Measurements from ENCODE around the gene FXYD5.

The FXYD5 gene

DNA sequence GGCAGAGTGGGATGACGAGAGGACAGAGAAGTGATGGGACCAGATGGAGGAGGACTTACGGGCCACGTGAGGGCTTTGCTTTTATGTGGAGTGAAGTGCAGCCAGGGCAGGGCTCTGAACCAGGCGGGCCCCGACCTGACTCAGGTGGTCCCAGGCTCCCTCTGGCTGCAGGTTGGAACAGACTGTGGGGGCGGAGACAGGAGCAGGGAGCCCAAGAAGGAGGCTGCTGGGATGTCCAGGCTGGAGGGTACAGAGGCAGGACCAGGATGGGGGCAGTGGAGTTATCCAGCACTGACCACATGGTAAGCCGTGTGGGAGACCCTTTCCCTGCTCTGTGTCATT is 2.1 kb downstream of the FXYD5 start:
- no peak for DNase-seq (ENCODE audit: low read depth)

- DNase-seq (ENCODE audit: low read depth) = no peak
Measured at GRCh38 chr19:35157431-35157830, 2.9 kb downstream of the FXYD5 start.

- no peak for DNase-seq (ENCODE audit: low read depth)
Measured at GRCh38 chr19:35159606-35160005, 5.1 kb downstream of the FXYD5 start.

- DNase-seq (ENCODE audit: low read depth) = no peak
Measured at GRCh38 chr19:35160629-35161433, 6.3 kb downstream of the FXYD5 start.

GRCh38 chr19:35161434-35161743 is 6.9 kb downstream of the FXYD5 start:
- no peak for DNase-seq (ENCODE audit: low read depth)

- DNase-seq (ENCODE audit: low read depth) = no peak
Measured at GRCh38 chr19:35162471-35163326, 8.2 kb downstream of the FXYD5 start.

GRCh38 chr19:35164418-35164817 is 9.9 kb downstream of the FXYD5 start:
- no peak for DNase-seq (ENCODE audit: low read depth)

DNA sequence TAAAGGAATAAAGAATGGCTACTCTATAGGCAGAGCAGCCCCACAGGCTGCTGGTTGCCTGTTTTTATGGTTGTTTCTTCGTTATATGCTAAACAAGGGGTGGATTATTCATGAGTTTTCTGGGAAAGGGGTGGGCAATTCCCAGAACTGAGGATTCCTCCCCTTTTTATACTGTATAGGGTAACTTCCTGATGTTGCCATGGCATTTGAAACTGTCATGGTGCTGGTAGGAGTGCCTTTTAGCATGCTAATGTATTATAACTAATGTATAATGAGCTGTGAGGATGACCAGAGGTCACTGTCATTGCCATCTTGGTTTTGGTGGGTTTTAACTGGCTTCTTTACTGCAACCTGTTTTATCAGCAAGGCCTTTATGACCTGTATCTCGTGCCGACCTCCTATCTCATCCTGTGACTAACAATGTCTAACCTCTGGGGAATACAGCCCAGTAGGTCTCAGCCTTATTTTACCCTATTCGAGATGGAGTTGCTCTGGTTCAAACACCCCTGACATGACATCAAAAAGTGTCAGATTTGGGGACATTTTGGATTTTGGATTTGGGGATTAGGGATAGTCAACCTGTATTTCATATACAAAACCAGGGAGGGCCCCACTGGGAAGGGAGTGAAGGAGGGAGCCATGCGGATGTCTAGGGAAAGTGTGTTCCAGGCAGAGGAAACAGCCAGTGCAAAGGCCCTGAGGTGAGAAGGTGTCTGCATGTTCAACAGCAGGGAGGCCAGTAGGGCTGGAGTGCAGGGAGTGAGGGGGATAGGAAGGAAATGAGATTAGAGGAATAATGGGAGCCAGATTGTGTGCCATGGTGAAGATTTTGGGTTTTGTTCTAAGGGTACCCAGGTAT is 10.9 kb downstream of the FXYD5 start:
- no peak for DNase-seq (ENCODE audit: low read depth)

- DNase-seq (ENCODE audit: low read depth) = no peak
Measured at GRCh38 chr19:35166100-35167063, 11.8 kb downstream of the FXYD5 start.

DNA sequence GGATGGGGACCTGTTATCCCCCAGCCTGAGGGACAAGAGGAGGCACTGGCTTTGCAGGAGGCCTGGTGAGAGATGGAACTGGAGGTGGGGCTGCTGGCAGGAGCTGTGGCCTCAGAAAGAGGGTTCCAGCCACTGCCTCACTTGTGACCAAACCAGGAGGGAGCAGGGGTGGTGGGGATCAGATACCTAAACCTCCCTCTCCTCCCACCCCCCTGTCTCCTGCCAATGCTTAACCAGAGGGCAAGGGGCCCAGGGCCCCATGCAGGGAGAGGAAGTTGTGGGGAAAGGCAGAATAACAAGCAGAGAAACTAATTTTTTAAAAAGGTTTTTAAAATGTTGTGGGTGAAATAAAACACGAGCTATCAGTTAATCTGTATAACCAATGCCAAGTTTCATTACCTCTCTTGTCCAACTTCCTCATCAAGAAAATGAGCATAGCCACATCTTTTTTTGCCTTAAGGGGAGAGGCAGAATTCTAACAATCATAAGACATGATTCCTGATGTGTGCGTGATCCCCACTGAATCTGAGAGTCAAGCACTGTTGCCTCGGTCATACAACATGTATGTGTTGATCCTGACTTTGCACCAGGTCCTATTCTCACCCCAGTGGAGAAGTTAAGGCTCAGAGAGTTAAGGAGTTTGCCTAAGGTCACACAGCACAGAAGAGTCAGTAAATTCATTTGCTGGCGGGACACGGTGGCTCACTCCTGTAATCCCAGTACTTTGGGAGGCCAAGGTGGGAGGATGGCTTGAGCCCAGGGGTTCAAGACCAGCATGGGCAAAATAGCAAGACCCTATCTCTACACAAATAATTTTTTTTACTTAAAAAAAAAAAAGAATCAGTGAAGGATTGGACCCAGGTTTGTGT is 12.9 kb downstream of the FXYD5 start:
- no peak for DNase-seq (ENCODE audit: low read depth)

DNA sequence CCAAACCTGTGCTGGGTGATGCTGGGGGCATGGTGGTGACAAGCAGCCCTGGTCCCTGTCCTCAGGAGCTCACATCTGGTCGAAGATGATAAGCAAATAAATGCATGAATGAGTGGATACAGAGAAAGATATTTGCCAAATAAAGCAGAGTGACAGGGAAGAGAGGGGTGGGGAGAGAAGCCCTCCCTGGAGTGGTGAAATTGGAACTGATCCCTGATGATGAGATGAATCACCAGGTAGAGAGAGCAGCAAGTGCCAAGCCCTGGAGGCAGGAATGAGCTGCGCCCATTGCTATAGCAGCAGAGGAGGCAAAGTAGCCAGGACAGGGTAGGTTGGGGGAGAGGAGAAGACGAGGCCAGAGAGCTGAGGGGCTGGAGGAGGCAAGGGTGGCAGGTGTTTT is 13.7 kb downstream of the FXYD5 start:
- DNase-seq (ENCODE audit: low read depth) = no peak

DNA sequence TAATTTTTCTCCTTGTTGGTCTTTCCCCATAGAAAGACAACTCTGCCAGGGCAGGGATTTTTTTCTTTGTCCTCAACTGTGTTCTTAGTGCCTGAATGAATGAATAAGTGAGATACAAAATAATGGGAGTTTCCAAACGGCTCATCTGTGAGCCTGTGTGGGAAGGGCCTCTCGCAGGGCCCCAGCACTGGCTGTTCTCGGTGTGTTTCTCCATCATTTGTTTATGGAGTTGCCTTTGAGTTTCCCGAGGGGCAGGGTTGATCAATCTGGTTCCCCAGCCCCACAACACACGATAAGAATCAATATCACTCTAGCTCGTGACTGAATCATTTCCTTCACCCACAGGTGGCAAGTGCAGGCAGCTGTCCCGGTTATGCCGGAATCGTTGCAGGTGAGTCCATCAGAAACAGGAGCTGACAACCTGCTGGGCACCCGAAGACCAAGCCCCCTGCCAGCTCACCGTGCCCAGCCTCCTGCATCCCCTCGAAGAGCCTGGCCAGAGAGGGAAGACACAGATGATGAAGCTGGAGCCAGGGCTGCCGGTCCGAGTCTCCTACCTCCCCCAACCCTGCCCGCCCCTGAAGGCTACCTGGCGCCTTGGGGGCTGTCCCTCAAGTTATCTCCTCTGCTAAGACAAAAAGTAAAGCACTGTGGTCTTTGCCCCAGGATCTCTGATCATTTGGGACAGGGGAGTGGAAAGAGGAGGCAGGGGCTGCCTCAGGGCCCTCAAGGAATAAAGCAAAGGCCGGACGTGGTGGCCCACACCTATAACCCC is 14.9 kb downstream of the FXYD5 start:
- DNase-seq (ENCODE audit: low read depth) = no peak

- no peak for DNase-seq (ENCODE audit: low read depth)
Measured at GRCh38 chr19:35170359-35171061, 16.0 kb downstream of the FXYD5 start.

DNA sequence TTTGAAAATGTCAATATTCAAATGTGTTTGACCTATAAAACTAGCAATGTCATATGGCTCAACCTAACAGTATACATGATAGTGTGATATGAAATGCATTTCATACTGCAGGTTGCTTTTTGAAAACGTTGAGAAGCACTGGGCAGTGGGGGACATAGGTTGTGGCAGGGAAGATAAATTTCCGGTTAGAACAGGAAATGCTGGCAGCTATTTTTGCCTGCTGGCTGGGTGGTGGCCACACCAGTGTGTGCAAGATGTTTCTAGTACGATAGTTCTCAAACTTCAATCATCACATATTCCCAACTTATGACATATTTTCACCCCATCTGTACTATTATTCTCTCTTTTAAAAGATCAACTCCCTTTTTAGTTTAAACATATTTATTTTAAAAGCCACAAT is 17.2 kb downstream of the FXYD5 start:
- no peak for DNase-seq (ENCODE audit: low read depth)

GRCh38 chr19:35174226-35174625 is 19.7 kb downstream of the FXYD5 start:
- no peak for DNase-seq (ENCODE audit: low read depth)

GRCh38 chr19:35176181-35176570 is 21.6 kb downstream of the FXYD5 start:
- DNase-seq (ENCODE audit: low read depth) = no peak

DNA sequence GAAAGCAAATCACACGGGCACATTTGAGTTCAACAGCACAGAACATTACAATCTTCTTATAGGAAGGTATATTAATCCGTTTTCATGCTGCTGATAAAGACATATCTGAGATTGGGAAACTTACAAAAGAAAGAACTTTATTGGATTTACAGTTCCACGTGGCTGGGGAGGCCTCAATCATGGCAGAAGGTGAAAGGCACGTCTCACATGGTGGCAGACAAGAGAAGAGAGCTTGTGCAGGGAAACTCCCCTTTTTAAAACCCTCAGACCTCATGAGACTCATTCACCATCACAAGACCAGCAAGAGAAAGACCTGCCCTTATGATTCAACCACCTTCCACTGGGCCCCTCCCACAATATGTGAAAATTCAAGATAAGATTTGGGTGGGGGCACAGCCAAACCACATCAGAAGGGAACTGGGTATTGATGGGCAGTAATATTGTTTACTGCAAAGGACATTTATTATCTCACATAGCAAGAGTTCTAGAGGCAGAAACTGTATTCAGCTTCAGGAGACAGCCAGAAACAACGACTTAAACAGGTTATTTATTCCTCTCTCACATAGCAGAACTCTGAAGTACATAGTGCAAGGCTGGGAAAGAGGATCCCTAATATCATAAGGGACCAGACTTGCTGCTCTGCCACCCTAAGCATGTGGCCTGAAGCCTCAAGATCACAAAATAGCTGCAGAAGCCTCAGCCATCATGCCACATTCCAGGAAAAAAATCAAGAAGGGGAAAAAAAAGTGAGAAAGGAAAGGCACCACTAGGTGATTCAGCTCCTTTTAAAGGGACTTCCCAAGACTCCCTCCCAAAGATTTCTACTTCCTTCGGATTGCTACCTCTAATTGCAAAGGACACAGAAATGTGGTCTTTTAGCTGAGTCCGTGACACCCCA is 23.1 kb downstream of the FXYD5 start:
- DNase-seq (ENCODE audit: low read depth) = no peak

DNA sequence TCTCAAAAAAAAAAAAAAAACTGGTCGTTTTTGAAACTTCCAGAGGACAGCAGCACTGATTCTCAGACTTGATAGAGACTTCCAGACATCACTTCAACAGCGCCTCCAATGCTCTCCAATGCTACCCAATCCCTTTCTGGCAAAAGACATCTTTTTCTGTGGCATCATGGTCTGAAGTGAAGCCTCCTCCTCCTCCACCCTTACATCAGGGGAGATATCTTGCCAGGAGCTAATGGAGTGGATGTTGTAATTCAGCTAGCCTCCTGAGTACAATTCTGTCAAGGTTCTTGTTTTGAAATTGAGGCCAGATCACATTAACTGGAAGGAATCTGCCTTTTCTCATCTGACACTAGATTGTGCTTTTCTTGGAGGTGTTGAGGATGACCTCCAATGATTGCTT is 24.2 kb downstream of the FXYD5 start:
- no peak for DNase-seq (ENCODE audit: low read depth)

Data from activated T-cell treated with anti-CD3 and anti-CD28 coated beads for 24 hours (primary cell).